ENCODE results near the gene PSD2. TPM values are rescaled to one million over a fixed set of nuclear protein-coding genes. Genes with fewer than 3 reads are reported as not detected.

PSD2 gene
- total RNA-seq, 1 experiment from 2014 or later, result 0.22 TPM

- Histone ChIP-seq H2BK20ac (ENCODE audit: low read depth, low read length, poor library complexity, severe bottlenecking) (no peak overlapping the region), H2BK12ac (ENCODE audit: insufficient read length, low read depth, low read length) (no peak overlapping the region), H4K5ac (ENCODE audit: insufficient read length, low read depth, low read length) (no peak overlapping the region), H3K79me1 (ENCODE audit: insufficient read depth, low read depth, low read length, poor library complexity, severe bottlenecking) (no peaks in the 10 kb centered on the region), H3K4me1 (ENCODE audit: insufficient read depth, low read length) (no peaks in the 10 kb centered on the region), H3K23ac (ENCODE audit: insufficient read length, low read depth, low read length) (no peak overlapping the region), H3K9ac (ENCODE audit: extremely low read depth, insufficient read length, low read length) (no peak overlapping the region), H2BK5ac (ENCODE audit: insufficient read length, low read length) (no peak overlapping the region), H3K27me3 (ENCODE audit: insufficient read depth, low read length) (peaks cover 2% of the 10 kb centered on the region; the same call in 1 of the 2 replicates), H2BK15ac (ENCODE audit: low read depth, low read length) (no peak overlapping the region), H3T11ph (ENCODE audit: low read length) (no peak overlapping the region), H3K9me3 (ENCODE audit: control insufficient read depth, low read depth, low read length) (no peaks in the 10 kb centered on the region), H3K56ac (ENCODE audit: insufficient read length, low read depth, low read length) (no peak overlapping the region), H3K4ac (ENCODE audit: low read depth, low read length) (no peak overlapping the region), H4K91ac (ENCODE audit: insufficient read length, low read depth, low read length) (no peak overlapping the region), H2AFZ (ENCODE audit: low read length) (no peak overlapping the region), H3K14ac (ENCODE audit: insufficient read depth, low read length) (no peak overlapping the region), H2BK120ac (ENCODE audit: low read depth, low read length, poor library complexity, severe bottlenecking) (no peak overlapping the region), H4K20me1 (ENCODE audit: control insufficient read depth, insufficient read depth, insufficient read length) (no peaks in the 10 kb centered on the region), H3K23me2 (ENCODE audit: insufficient read length, low read depth, low read length, poor library complexity, severe bottlenecking) (no peaks in the 10 kb centered on the region), H3K79me2 (ENCODE audit: insufficient read depth, low read length) (no peaks in the 10 kb centered on the region), H4K8ac (replicated peaks; ENCODE audit: insufficient read length, low read depth, low read length) (no peak overlapping the region), H2AK5ac (ENCODE audit: insufficient read length, low read length) (no peak overlapping the region), H3K4me2 (ENCODE audit: insufficient read depth, insufficient read length, low read length) (no peak overlapping the region), H3K27ac (ENCODE audit: insufficient read length, low read depth, low read length) (no peak overlapping the region), H3K18ac (ENCODE audit: insufficient read length, low read depth, low read length) (no peak overlapping the region)
- no peak for DNase-seq
- TF ChIP-seq CTCF (conservative IDR thresholded peaks at IDR 0.05), result no peak
- Mint-ChIP-seq H3K4me3 (no peak overlapping the region), H3K27ac (no peak overlapping the region), H3K27me3 (ENCODE audit: low read depth) (peaks cover 69% of the 10 kb centered on the region), H3K9me3 (no peaks in the 10 kb centered on the region; a peak in 1 of 5 replicates), H3K36me3 (ENCODE audit: insufficient read depth in 1 of 3, low read depth in 3 of 3) (no peaks in the 10 kb centered on the region), H3K4me1 (no peaks in the 10 kb centered on the region)
- no CpG with 5 or more reads among the region's 9 CpGs for WGBS (ENCODE audit: extremely low coverage, insufficient read length, low lambda C conversion rate)
Observed at GRCh38 chr5:139893873-139894272, 98.3 kb downstream of the PSD2 start.

Other genes with a start within 250 kb of the PSD2 start
- gene UBE2D2, start 234.5 kb upstream of the PSD2 start, total RNA-seq (2021), result 231 and 236 TPM in 2 replicates
- gene CXXC5, start 147.5 kb upstream of the PSD2 start, total RNA-seq (2021), result 105 and 107 TPM in 2 replicates
- 0.13 TPM in 1 of 2 replicates, not detected in the other for gene NRG2, start 247.5 kb downstream of the PSD2 start, total RNA-seq (2021)

All from H9 (cell line).